ENCODE data around the gene SPARC. TPM values are rescaled to one million over a fixed set of nuclear protein-coding genes. Genes with fewer than 3 reads are reported as not detected.
A peak's percentile ranks its signal among the peaks of the same experiment; 100 is the strongest.

SPARC gene
- total RNA-seq, 1 donor from 2014 or later: 273 TPM

DNA sequence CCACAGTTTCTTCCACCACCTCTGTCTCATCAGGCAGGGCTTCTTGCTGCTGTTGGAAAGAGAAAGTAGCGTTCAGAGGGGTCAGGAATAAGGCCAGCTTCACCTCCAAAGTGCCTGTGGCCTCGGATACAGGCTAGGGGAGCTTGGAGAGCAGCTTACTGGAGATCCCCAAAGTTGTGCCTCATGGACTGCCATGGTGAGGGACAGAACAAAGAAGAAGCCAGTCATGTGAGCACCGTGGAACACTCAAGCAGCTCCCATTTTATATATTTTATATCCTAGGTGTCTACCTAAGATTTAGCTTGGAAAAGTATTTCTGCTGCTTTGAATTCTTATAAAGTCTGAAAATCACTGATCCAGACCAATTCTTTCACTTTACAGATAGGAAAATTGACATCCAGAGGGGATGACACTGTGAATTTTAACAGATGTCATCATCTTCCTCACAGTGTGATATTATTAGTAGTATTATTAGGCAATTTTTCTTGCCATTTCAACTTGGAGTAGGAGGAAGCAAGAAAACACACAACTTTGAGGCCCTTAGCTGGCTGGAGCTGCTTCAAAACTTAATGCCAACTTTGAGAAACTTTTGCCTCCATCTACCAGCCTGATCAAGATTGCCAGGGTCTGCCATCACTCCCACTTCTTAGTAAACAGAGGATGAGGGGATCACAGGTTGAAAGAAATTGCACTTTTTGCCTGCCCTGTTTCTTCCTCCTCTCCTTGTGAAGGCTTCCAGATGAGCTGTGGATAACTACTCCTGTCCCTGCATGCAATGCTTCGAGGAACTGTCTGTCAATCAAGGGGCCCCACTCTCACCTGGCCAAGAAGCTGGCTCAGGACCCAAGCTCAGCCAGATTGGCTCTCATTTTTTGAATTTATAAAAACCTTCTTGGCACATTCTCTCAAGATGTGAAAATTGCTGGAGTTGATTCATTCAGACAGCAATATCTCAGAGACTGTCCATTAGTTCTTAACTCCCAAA lies 11.8 kb downstream of the SPARC start:
- H3K27ac ChIP-seq: peak overlapping the region; percentile 94
- peaks cover 0 to 51% of the 10 kb centered on the region in 2 donors for H3K36me3 ChIP-seq
- peaks cover 99% of the 10 kb centered on the region for H3K4me1 ChIP-seq
- TF ChIP-seq POLR2A (IDR thresholded peaks at IDR 0.05) (no peak), POLR2AphosphoS5 (IDR thresholded peaks at IDR 0.05; ENCODE audit: insufficient read depth in 1 of 2, low read depth in 1 of 2) (no peak)
- TF ChIP-seq, protein P1, sequence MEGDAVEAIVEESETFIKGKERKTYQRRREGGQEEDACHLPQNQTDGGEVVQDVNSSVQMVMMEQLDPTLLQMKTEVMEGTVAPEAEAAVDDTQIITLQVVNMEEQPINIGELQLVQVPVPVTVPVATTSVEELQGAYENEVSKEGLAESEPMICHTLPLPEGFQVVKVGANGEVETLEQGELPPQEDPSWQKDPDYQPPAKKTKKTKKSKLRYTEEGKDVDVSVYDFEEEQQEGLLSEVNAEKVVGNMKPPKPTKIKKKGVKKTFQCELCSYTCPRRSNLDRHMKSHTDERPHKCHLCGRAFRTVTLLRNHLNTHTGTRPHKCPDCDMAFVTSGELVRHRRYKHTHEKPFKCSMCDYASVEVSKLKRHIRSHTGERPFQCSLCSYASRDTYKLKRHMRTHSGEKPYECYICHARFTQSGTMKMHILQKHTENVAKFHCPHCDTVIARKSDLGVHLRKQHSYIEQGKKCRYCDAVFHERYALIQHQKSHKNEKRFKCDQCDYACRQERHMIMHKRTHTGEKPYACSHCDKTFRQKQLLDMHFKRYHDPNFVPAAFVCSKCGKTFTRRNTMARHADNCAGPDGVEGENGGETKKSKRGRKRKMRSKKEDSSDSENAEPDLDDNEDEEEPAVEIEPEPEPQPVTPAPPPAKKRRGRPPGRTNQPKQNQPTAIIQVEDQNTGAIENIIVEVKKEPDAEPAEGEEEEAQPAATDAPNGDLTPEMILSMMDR (IDR thresholded peaks at IDR 0.05): no peak
- no peak for DNase-seq (ENCODE audit: extremely low spot score in 2 of 2)
- no peaks in the 10 kb centered on the region for H3K9me3 ChIP-seq
- H3K4me3 ChIP-seq: no peak overlapping the region
- no peaks in the 10 kb centered on the region for H3K27me3 ChIP-seq
- intact Hi-C loops (cut with DNase I): no loop called here

DNA sequence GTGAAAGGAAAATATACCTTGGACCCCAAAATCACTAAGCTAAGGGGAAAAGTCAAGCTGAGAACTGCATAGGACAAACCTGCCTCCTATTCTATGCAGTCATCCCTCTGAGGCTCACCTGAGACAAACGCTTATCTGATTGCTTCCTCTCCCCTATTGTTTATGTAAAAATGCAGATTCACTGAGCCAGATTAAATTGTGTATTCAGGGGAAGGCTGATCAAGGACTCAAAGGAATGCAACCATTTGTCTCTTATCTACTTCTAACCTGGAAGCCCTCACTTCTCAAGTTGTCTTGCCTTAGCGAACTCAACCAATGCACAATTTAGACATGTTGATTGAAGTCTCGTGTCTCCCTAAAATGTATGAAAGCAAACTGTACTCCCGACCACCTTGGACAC lies 13.3 kb downstream of the SPARC start:
- no peak for DNase-seq (ENCODE audit: extremely low spot score in 2 of 2)
- H3K27me3 ChIP-seq: no peaks in the 10 kb centered on the region
- TF ChIP-seq, protein P1 (IDR thresholded peaks at IDR 0.05): no peak
- TF ChIP-seq POLR2A (IDR thresholded peaks at IDR 0.05): no peak
- no peak for TF ChIP-seq POLR2AphosphoS5 (IDR thresholded peaks at IDR 0.05; ENCODE audit: insufficient read depth in 1 of 2, low read depth in 1 of 2)
- H3K27ac ChIP-seq: peak overlapping the region; percentile 94
- H3K4me3 ChIP-seq: no peak overlapping the region
- peaks cover 0 to 66% of the 10 kb centered on the region in 2 donors for H3K36me3 ChIP-seq
- intact Hi-C loops (cut with DNase I): no loop called here
- H3K4me1 ChIP-seq: peaks cover 87% of the 10 kb centered on the region
- H3K9me3 ChIP-seq: no peaks in the 10 kb centered on the region

GRCh38 chr5:151672516-151672915 lies 14.2 kb downstream of the SPARC start:
- Histone ChIP-seq H3K36me3 (peaks cover 0 to 72% of the 10 kb centered on the region in 2 donors), H3K4me1 (peaks cover 83% of the 10 kb centered on the region), H3K9me3 (no peaks in the 10 kb centered on the region), H3K27me3 (no peaks in the 10 kb centered on the region), H3K4me3 (no peak overlapping the region), H3K27ac (peak overlapping the region; percentile 94)
- no peak for TF ChIP-seq POLR2A (IDR thresholded peaks at IDR 0.05)
- intact Hi-C loops (cut with DNase I): no loop called here
- no peak for DNase-seq (ENCODE audit: extremely low spot score in 2 of 2)

DNA sequence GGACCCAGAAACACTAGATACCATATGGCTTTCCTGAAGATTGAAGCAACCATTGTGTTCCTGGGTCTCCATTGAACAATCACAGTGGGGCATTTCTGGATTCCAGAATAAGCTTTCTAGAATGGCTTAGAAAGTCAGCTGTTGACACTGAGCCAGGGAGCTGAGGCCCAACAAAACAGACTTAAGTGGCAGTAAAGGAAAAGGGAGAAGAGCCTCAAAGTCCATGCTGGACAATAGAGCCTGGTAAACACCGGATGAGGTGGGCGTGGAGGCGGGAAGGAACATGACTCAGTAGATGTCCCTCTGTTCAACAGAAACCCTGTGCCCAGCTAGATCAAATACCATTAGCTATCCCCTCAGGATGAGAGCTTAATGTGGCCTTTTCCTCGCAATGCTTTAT lies 14.8 kb downstream of the SPARC start:
- Histone ChIP-seq H3K27me3 (no peaks in the 10 kb centered on the region), H3K36me3 (peaks cover 0 to 77% of the 10 kb centered on the region in 2 donors), H3K4me3 (no peak overlapping the region), H3K27ac (peak overlapping the region; percentile 94), H3K9me3 (no peaks in the 10 kb centered on the region), H3K4me1 (peaks cover 83% of the 10 kb centered on the region)
- intact Hi-C loops (cut with DNase I): no loop called here
- no peak for DNase-seq (ENCODE audit: extremely low spot score in 2 of 2)
- TF ChIP-seq POLR2A (IDR thresholded peaks at IDR 0.05): no peak
- TF ChIP-seq, protein P1 (IDR thresholded peaks at IDR 0.05): no peak
- peak in 1 of 2 donors; percentile 57 for TF ChIP-seq POLR2AphosphoS5 (IDR thresholded peaks at IDR 0.05; ENCODE audit: insufficient read depth in 1 of 2, low read depth in 1 of 2)

- peaks cover 83% of the 10 kb centered on the region for H3K4me1 ChIP-seq
- no peaks in the 10 kb centered on the region for H3K9me3 ChIP-seq
- no peak for DNase-seq (ENCODE audit: extremely low spot score in 2 of 2)
- no peaks in the 10 kb centered on the region for H3K27me3 ChIP-seq
- H3K4me3 ChIP-seq: no peak overlapping the region
- intact Hi-C loops (cut with DNase I): no loop called here
- peaks cover 0 to 86% of the 10 kb centered on the region in 2 donors for H3K36me3 ChIP-seq
- H3K27ac ChIP-seq: peak overlapping the region; percentile 94
- no peak for TF ChIP-seq POLR2A (IDR thresholded peaks at IDR 0.05)
- TF ChIP-seq, protein P1 (IDR thresholded peaks at IDR 0.05): no peak
- no peak for TF ChIP-seq POLR2AphosphoS5 (IDR thresholded peaks at IDR 0.05; ENCODE audit: insufficient read depth in 1 of 2, low read depth in 1 of 2)
Measured at GRCh38 chr5:151670953-151671636, 15.6 kb downstream of the SPARC start.
